Renal cortex interstitium (tissue), 11 donors: ENCODE data around the gene RAP2A. TPM values are rescaled to one million over a fixed set of nuclear protein-coding genes. Genes with fewer than 3 reads are reported as not detected.

Source experiments
- DNase-seq, 11 donors: peaks; one replicate each; pipeline ENCODE4 v3.0.0-alpha.2; 2013; ENCODE audit warnings: low read depth in 9 of 11, low spot score in 4 of 11; ENCODE audit errors: extremely low read depth in 1 of 11
- polyA plus RNA-seq, 3 donors: library from polyadenylated mRNA; unstranded; fragments of 120-200 nt; gene quantifications; one replicate each; pipeline ENCODE4 v1.2.1, GENCODE V29; 2013; ENCODE audit not compliant: insufficient read length in 3 of 3

RAP2A gene
- polyA plus RNA-seq, 3 donors: 35.9 to 41.3 (median 38.9) TPM

- no peak for DNase-seq
These were observed 2.9 kb downstream of the RAP2A start for GRCh38 chr13:97436845-97437244.

GRCh38 chr13:97437729-97438128, 3.8 kb downstream of the RAP2A start:
- no peak for DNase-seq

- DNase-seq: no peak
These were observed 5.1 kb downstream of the RAP2A start for GRCh38 chr13:97438856-97439595.

DNA sequence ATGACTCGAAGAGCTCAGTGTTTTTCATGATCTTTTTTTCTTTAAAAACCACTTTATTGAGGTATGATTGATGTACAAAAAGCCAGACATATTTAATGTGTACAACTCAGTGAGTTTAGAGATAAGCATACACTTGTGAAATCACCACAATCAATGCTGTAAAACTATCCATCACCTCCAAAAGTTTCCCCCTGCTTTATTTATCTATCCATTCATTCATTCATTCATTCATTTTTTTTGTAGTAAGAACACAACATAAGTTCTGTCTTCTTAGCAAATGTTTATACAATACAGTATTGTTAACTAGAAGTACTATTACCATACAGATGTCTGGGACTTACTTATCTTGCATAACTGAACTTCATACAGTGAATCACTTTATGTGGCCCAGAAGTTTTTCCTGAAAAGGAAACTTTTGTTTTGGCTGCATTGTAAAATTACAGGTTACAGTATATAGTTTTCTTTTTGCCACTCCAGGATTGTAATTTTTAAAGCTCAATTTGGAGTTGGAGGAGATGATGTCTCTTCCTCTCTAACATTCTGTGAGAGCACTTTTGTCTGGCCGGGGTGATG, 6.7 kb downstream of the RAP2A start:
- DNase-seq: no peak

- no peak for DNase-seq
These were observed 7.4 kb downstream of the RAP2A start for GRCh38 chr13:97441368-97441767.

GRCh38 chr13:97445522-97446187, 11.7 kb downstream of the RAP2A start:
- DNase-seq: no peak

DNA sequence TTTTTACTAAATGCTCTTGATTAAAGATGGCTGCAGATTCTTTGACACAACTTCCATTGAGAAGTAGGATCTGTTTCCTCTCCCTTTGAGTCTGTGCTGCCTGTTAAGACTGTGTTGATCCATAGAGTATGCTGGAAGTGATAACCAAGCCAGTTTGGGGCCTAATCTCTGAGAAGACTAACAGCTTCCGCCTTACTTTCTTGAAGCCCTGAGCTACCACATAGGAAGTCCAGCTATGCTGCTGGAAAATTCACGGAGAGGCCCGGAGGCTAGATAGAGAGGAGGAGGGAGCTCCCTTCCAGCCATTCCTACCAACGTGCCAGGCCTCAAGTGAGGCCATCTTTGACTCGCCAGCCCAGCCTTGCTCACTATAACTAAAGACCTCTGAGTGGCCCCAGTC, 12.5 kb downstream of the RAP2A start:
- DNase-seq: no peak

DNA sequence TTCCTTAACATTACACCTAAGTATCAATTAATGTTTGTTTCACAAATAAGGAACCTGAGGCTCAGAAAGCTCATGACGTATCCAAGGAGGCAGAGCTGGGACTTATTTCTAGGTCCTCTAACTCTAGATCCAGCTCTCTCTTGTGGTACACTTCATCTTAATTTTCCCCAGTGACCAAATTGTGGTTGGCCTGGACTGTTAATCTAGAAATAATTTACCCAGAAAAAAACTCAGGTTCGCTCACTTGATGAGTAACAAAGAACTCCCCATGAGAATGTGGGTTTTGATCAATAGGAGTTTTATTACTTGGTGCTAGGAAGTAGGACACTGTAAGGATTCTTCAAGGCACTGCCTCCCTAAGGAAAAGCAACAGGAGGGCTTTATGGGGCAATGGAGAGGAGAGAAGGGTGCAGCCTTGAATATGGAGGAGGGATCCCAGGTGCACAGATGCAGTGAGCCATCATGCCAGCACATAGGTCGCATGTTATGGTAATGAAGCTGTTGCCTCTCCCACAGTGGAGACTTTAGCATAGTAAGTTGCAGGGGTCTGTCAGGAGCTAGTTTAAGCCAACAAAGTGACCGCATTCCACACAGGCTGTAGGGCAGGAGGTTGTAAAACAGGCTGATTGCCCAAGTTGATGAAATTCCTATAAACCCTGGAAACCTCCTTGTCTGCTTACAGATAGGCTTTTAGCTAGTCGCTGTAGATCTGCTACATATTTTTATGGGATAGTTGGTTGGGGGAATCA, 14.7 kb downstream of the RAP2A start:
- no peak for DNase-seq

GRCh38 chr13:97454699-97455098, 20.7 kb downstream of the RAP2A start:
- no peak for DNase-seq

GRCh38 chr13:97456047-97456446, 22.1 kb downstream of the RAP2A start:
- DNase-seq: no peak

DNA sequence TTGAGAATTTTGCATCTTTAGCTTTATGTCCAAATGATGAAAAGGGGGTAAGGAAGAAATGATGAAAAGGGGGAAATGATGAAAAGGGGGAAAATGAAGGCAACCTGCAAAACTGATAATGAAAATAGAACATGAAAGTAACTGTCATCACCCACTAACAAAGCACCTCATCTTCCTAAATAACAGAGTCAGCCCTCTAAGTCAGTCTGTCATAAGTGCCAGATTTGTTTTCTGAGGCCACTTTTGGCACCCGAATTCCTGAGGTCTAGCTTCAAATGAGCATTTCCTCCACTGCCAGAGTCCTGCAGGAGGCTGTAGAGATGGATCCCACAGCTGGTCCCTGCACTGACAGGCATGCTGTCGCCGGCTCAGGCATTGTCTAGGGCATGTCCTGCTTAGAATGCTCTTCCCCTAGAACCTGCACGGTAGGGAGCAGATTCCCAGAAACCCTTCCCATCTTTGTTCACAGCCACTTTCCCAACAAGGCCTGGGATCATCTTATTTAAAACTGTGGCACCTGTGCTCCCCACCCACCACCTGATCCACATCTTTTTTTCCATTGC, 25.3 kb downstream of the RAP2A start:
- no peak for DNase-seq

- DNase-seq: no peak
These were observed 26.2 kb downstream of the RAP2A start for GRCh38 chr13:97460004-97460775.

- DNase-seq: no peak
These were observed 26.9 kb downstream of the RAP2A start for GRCh38 chr13:97460853-97461252.

GRCh38 chr13:97464561-97464960, 30.6 kb downstream of the RAP2A start:
- no peak for DNase-seq

DNA sequence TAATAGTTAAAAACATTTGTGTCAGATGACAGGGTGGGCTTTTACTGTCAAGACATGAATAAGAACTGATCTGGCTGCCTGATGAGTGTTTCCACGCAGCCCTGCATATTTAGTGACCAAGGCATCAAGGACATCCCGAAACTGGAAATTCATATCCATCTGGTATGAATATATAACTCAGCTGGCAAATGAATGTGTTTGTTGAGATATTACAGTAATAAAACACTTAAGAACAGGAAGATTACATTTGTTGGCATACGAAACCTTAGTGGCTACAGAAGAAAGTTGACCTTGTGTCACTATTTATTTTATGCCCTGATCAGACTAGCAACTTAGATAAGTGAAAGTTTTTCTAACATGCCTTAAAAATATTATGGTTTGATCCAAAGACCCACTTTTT, 32.8 kb downstream of the RAP2A start:
- no peak for DNase-seq

- no peak for DNase-seq
These were observed 34.4 kb downstream of the RAP2A start for GRCh38 chr13:97468331-97468730.

DNA sequence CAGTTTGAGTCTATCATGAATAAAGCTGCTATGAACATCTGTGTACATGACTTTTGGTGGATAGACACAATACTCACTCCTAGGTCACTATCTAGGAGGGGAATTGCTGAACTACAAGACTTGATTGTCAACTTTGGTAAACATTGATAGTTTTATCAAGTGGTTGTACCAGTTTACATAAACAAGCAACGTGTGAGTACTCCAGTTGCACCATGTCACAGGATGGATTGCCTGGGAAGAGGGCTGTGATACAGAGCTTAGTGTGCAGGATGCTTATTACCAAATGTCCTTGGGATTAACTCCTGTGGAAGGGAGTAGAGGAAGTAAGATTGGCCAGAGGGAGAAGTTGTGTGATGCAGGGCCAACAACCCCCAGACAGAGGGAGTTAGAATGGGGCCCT, 37.7 kb downstream of the RAP2A start:
- no peak for DNase-seq

DNA sequence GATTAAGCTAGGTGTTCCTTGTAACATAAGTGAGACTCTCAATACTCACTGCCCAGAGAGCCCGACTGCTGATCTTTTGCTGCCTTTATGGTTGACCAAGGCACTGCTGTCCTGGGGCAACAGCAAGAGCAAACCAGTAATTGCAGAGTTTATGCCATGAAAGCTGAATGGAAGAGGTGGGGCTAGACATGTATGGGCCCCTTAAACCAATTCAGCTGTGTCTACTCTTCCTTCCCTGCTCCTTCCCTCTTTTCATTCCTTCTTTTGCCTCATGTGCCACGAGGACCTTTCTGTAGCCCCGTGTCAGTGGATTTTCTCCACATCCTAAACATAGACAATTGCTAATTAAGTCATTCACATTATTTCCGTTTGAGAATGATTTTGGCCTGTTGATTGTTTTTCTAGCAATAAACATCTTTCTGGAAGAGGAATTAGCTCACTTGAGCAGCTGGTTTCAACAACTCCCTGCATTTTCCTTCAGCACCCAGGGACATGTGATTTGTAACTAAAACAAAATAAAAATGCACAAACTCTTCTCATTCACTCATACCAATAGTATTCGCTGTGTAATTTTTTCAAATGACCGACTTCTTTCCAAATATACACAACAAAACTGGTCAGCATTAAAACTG, 40.5 kb downstream of the RAP2A start:
- peak in 9 of 11 donors; percentile 49 to 78 (median 68) for DNase-seq
